Activated CD4-positive, alpha-beta T cell treated with anti-CD3 and anti-CD28 coated beads for 48 hours (primary cell): ENCODE data around the gene ZNF500.

Experiments used
- DNase-seq: peaks from one replicate; pipeline ENCODE4 v3.0.0-alpha.2; 2020

ZNF500 gene

DNA sequence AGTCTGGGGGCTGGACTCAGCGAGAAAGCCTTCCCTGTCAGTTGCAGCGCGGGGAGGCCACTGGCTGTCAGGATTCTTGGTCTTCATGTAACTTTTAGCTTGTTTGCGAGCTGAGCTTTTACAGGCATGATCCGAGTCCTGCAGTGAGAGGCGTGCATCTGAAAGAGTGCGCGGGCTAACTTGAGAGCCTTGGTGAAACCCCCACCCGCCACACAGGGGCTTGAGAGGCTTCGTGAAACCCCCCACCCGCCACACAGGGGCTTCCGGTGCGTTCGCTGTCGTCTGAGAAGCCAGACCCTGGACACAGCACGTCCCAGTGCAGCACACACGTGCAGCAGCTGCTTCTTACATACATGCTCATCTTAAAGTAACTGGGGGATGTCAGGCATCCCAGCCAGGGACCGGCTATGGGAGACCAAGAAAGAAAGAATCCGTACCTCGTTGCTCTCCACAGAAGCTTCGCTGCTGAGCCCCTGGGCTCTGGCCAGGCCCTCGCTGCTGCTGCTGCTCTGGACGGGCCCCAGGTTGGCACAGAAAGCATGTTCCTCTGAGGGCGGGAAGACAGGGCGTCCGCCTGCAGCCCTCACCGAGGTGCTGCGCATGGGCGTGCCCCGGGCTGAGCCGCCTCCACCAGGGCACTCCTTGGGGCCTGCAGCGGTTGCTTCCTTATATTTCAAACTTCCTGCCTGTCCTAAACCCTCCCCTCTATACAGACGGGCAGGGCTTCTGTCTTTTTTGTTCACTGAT, 65.8 kb downstream of the ZNF500 start:
- no peak for DNase-seq

DNA sequence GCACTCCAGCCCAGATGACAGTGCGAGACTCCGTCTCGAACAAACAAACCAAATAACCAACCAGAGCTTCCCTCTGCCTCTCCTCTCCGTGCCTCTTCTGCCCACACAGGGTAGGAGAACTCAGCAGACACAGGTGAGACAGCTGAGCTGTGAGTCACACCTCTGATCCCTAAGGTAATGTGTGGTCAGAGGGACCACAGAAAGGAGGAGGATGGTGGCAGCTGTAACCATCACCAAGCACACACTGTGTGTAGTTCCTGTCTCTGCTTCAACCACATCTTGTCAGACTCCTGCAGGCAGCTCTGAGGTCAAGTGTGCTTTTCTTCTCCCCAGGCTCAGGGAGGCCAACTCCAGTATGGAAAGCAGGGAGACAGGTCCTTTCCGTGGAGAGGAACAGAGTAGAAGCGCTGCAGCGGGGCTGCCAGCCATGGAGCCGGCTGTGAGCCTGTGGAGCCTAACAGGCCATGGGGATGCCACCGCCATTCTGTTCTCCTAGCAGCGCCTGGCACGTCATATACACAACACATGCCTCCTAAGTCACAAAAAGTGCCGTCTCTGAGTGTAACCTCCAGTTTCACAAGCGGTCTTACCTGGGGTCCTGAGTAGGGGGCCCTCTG, 66.5 kb downstream of the ZNF500 start:
- peak; percentile 35 for DNase-seq

DNA sequence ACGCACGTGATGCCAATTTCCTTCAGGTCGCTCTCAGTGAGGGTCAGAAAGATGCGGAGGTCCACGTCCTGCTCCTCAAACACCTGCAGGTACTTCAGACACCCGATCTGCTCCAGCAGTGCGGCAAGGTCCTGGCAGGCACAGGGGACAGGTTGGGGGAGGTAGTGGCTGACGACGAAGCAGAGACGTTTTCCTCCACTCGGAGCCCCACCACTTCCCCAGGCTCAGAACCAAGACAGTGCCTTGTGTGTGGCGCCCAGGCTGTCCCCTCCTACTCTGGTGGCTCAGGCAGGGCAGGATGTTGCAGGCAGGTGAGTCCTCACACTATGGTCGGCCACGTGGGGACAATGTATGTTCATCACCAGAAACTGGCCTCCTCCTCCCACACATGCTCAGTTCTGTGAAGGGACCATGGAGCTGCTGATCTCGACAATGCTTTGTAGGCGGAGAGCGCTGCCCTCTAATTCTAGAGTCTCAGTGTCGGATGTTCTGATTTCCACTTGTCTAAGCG, 67.9 kb downstream of the ZNF500 start:
- DNase-seq = no peak

DNA sequence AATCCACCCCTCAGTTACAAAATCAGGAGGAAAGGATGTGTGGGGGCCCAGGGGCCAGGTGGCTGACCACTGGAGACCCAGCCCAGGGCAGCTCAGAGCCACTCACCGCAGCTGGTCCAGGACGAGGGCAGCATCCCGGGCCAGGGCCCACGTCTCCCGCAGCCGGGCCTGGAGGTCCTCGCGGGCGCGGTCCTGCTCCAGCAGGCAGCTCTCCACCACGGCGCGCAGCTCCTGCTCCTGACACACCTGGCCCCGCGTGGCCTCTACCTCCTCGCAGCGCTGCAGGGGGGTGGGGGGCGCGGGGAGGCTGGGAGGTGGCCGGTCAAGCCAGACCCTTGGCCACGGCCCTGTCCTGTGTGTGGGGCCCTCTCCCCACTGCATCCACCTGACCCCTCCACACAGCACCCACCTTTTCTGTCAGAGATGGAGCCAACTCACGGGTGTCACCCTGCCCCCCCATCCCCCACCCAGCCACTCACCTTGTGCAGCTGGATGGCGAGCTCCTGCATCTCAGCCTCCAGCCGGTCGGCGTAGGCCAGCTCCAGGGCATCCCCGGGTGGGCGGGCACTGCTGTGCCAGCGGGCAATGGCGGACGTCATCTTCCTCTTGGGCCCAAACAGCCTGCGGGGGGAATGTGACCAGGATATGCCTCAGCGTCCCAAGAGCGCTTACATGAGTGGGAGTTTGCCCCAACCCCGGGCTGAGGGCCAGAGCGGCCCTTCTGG, 68.5 kb downstream of the ZNF500 start:
- DNase-seq = no peak
